Measurements from ENCODE around the gene HOXB3. TPM values are rescaled to one million over a fixed set of nuclear protein-coding genes. Genes with fewer than 3 reads are reported as not detected.

Gene HOXB3
- polyA plus RNA-seq, 1 of the 3 experiments (the other 2 are of a cell fraction) = 0.46 TPM

DNA sequence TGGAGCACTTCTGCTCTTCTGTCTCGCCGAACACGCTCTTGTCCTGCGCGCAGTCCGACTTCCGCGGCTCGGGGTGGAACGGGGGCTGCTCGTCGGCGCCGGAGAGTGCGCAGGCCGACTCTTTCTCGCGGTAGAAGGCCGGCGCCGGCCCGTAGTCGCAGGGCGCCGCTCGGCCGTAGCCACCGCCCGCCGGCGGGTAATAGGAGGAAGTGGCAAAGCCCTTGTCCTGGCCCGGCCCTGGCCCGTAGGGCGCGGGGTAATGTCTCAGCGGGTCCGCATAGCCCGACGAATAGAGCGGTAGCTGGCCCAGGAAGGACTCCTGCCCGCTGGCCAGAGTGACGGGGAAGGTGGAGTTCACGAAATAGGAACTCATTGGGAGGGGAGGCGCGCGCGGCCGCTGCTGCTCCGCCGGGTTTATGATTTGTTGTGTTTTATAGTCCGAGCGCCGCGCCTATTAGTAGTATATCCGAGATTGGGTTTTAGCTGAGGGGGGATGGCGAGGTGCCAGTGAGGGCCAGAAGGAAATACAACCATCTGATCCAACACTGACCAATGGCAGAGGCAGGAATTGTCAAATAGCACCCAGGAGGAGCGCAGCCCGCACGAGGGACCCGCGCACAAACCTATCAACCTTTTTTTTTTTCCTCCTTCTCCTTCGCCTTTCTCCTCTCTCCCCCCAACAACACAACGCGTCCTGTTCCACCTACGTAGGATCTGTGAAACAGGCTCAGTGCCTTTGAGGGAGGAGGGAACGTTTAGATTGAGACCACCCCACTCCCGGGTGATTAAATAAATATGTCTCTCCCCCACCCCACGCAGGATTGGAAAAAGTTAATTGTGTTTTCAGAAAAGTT lies 8.0 kb upstream of the HOXB3 start:
- H3K36me3 ChIP-seq (replicated peaks in 1 of 2; ENCODE audit: control insufficient read depth in 1 of 2, insufficient read depth in 2 of 2, low read length in 1 of 2) = no peaks in the 10 kb centered on the region
- CTCF ChIA-PET = interaction anchor here (1.2 to 1.4 kb wide), 2 partner anchors 11 to 74 kb away, joined by 3 read pairs; no protein-coding TSS in a partner anchor

DNA sequence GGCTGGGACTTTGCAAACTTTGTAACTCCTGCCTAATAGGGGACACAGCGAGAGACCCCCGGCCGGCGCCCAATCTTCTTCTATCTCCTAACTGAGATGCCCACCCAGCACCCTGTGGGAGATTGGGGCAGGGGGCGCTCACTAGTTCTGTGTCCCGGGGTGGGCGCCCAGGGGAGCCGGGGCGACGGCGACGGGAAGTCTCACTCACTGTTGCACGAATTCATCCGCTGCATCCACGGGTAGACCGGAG lies 7.4 kb upstream of the HOXB3 start:
- H3K27ac ChIP-seq (ENCODE audit: low read depth in 2 of 2, low read length in 1 of 2) = no peak overlapping the region
- peaks cover 4% of the 10 kb centered on the region for H3F3A ChIP-seq (replicated peaks; ENCODE audit: insufficient read depth)
- peaks cover 0 to 4% of the 10 kb centered on the region in 2 experiments; a peak in 1 of 4 replicates for H3K4me1 ChIP-seq (ENCODE audit: control insufficient read depth in 1 of 2, insufficient read depth in 2 of 2, low read depth in 1 of 2, low read length in 1 of 2)
- peak overlapping the region; percentile 72; the same call in 1 of the 2 replicates for H3K4me2 ChIP-seq
- no peaks in the 10 kb centered on the region for H3K36me3 ChIP-seq (replicated peaks in 1 of 2; ENCODE audit: control insufficient read depth in 1 of 2, insufficient read depth in 2 of 2, low read length in 1 of 2)
- no peaks in the 10 kb centered on the region for H3K9me3 ChIP-seq
- no peak overlapping the region for H2AFZ ChIP-seq (ENCODE audit: low read depth)
- POLR2A ChIA-PET = no interaction called here
- H3K79me2 ChIP-seq (ENCODE audit: insufficient read depth) = no peaks in the 10 kb centered on the region
- 13% methylated on average over 16 of the region's 16 CpGs for WGBS (ENCODE audit: low lambda C conversion rate)
- H3K4me3 ChIP-seq (ENCODE audit: low read depth in 2 of 2, low read length in 1 of 2) = no peak overlapping the region
- TF ChIP-seq, protein P1, sequence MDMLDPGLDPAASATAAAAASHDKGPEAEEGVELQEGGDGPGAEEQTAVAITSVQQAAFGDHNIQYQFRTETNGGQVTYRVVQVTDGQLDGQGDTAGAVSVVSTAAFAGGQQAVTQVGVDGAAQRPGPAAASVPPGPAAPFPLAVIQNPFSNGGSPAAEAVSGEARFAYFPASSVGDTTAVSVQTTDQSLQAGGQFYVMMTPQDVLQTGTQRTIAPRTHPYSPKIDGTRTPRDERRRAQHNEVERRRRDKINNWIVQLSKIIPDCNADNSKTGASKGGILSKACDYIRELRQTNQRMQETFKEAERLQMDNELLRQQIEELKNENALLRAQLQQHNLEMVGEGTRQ (IDR thresholded peaks at IDR 0.05; ENCODE audit: borderline replicate concordance, low read depth, low read length) = no peak
- TF ChIP-seq, protein P2, sequence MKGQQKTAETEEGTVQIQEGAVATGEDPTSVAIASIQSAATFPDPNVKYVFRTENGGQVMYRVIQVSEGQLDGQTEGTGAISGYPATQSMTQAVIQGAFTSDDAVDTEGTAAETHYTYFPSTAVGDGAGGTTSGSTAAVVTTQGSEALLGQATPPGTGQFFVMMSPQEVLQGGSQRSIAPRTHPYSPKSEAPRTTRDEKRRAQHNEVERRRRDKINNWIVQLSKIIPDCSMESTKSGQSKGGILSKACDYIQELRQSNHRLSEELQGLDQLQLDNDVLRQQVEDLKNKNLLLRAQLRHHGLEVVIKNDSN (IDR thresholded peaks at IDR 0.05; ENCODE audit: borderline replicate concordance, low read depth) = no peak
- TF ChIP-seq JUND (IDR thresholded peaks at IDR 0.05) (no peak), NFIC (IDR thresholded peaks at IDR 0.05; ENCODE audit: borderline replicate concordance) (no peak), FOXJ3 (CRISPR knock-in tag; IDR thresholded peaks at IDR 0.05) (no peak), MEF2A (IDR thresholded peaks at IDR 0.05; ENCODE audit: borderline replicate concordance, low read depth) (no peak), GABPA (IDR thresholded peaks at IDR 0.05; ENCODE audit: low read depth) (no peak), POLR2AphosphoS5 (IDR thresholded peaks at IDR 0.05; ENCODE audit: low read depth, low read length) (no peak), TEAD4 (IDR thresholded peaks at IDR 0.05; ENCODE audit: borderline replicate concordance, insufficient read depth) (no peak), FOXM1 (IDR thresholded peaks at IDR 0.05; ENCODE audit: low read depth) (no peak), RAD21 (IDR thresholded peaks at IDR 0.05; ENCODE audit: low read length) (no peak), FOSL2 (IDR thresholded peaks at IDR 0.05; ENCODE audit: borderline replicate concordance, low read depth) (no peak), SMC3 (IDR thresholded peaks at IDR 0.05; ENCODE audit: low read depth, low read length) (no peak), SIN3A (IDR thresholded peaks at IDR 0.05; ENCODE audit: borderline replicate concordance, low read depth, low read length) (no peak), ELF1 (IDR thresholded peaks at IDR 0.05) (no peak)
- TF ChIP-seq, protein P3, sequence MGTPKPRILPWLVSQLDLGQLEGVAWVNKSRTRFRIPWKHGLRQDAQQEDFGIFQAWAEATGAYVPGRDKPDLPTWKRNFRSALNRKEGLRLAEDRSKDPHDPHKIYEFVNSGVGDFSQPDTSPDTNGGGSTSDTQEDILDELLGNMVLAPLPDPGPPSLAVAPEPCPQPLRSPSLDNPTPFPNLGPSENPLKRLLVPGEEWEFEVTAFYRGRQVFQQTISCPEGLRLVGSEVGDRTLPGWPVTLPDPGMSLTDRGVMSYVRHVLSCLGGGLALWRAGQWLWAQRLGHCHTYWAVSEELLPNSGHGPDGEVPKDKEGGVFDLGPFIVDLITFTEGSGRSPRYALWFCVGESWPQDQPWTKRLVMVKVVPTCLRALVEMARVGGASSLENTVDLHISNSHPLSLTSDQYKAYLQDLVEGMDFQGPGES (IDR thresholded peaks at IDR 0.05; ENCODE audit: low read depth, low read length) = no peak
- no peaks in the 10 kb centered on the region for H3K9me2 ChIP-seq
- DNase-seq = no peak
- H3K27me3 ChIP-seq (ENCODE audit: insufficient read depth) = peaks cover 98% of the 10 kb centered on the region
- peaks cover 20% of the 10 kb centered on the region; the same call in 1 of the 2 replicates for H4K20me1 ChIP-seq (ENCODE audit: insufficient read depth)
- CTCF ChIA-PET = no interaction called here
- no peak overlapping the region for H3K9ac ChIP-seq

More for the DNA sequence above, 8.0 kb upstream of the HOXB3 start:
- no peaks in the 10 kb centered on the region for H3K9me3 ChIP-seq
- peaks cover 20% of the 10 kb centered on the region; the same call in 1 of the 2 replicates for H4K20me1 ChIP-seq (ENCODE audit: insufficient read depth)
- 0 out of 4 replicates have a peak overlapping the region, but pooled peaks of 1 of the 2 experiments have one; percentile 28 for H3K4me3 ChIP-seq (ENCODE audit: low read depth in 2 of 2, low read length in 1 of 2)
- no peaks in the 10 kb centered on the region for H3K79me2 ChIP-seq (ENCODE audit: insufficient read depth)
- TF ChIP-seq EZH2phosphoT487 (IDR thresholded peaks at IDR 0.05; ENCODE audit: borderline replicate concordance, low read depth) (peak; percentile 83), MEF2A (IDR thresholded peaks at IDR 0.05; ENCODE audit: borderline replicate concordance, low read depth) (no peak)
- peaks cover 4% of the 10 kb centered on the region for H3F3A ChIP-seq (replicated peaks; ENCODE audit: insufficient read depth)
- H2AFZ ChIP-seq (ENCODE audit: low read depth) = peak overlapping the region; percentile 75; the same call in 1 of the 2 replicates
- H3K27me3 ChIP-seq (ENCODE audit: insufficient read depth) = peaks cover 98% of the 10 kb centered on the region
- H3K9ac ChIP-seq = no peak overlapping the region
- POLR2A ChIA-PET = no interaction called here
- H3K9me2 ChIP-seq = no peaks in the 10 kb centered on the region
- peak overlapping the region; percentile 72; the same call in 1 of the 2 replicates for H3K4me2 ChIP-seq
- H3K4me1 ChIP-seq (ENCODE audit: control insufficient read depth in 1 of 2, insufficient read depth in 2 of 2, low read depth in 1 of 2, low read length in 1 of 2) = peaks cover 0 to 4% of the 10 kb centered on the region in 2 experiments; a peak in 1 of 4 replicates
- 17% methylated on average over 60 of the region's 68 CpGs for WGBS (ENCODE audit: low lambda C conversion rate)
- no peak overlapping the region for H3K27ac ChIP-seq (ENCODE audit: low read depth in 2 of 2, low read length in 1 of 2)
- no peak for DNase-seq
